C4-2B (cell line): ENCODE measurements around the gene GAS7.

Source experiments
- CTCF ChIP-seq: fragments of 450-650 bp; conservative IDR thresholded peaks from 2 replicates; pipeline ENCODE4 v1.5.1; 2017; ENCODE audit warnings: mild to moderate bottlenecking
- ZFX ChIP-seq: fragments of 450-650 bp; IDR thresholded peaks from 2 replicates; pipeline ENCODE4 v1.6.1; 2017

GRCh38 chr17:10116267-10116666, 82.1 kb downstream of the GAS7 start:
- TF ChIP-seq CTCF = no peak
- TF ChIP-seq ZFX = no peak
